Measurements from ENCODE around the gene FMN2. TPM values are rescaled to one million over a fixed set of nuclear protein-coding genes. Genes with fewer than 3 reads are reported as not detected.

The FMN2 gene
- total RNA-seq, 1 experiment from 2014 or later: 0.59 TPM

DNA sequence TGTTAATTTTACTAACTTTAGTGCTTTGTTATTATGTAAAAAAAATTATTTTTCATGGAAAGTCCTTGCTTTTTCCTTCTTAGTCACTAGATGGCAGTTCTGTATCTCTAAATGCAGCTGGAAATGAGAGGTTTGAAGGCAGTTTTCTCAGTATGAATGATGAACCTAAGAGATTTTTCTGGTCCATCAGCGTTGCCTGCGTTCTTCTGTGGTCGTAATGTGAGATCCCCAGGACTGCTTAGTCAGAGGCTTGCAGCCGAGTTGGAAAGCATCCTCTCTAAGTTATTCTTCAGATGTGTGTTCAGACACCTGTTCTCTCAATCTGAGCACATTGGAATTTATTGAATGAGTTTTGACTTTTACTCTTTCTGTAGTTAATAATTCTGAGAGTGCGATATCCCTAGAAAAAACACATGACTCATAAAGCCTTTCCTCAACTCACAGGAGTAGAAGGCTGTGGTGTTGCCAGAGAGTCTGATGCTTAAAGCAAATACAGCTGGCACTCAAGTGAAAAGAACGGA lies 99.3 kb downstream of the FMN2 start:
- no peak overlapping the region for H2AK5ac ChIP-seq (ENCODE audit: insufficient read length, low read length)
- no peaks in the 10 kb centered on the region for H4K20me1 ChIP-seq (ENCODE audit: control insufficient read depth, insufficient read depth, insufficient read length)
- H2BK120ac ChIP-seq (ENCODE audit: low read depth, low read length, poor library complexity, severe bottlenecking): no peak overlapping the region
- no peaks in the 10 kb centered on the region for H3K23me2 ChIP-seq (ENCODE audit: insufficient read length, low read depth, low read length, poor library complexity, severe bottlenecking)
- no peak overlapping the region for H2AFZ ChIP-seq (ENCODE audit: low read length)
- no CpG with 5 or more reads among the region's 6 CpGs for WGBS (ENCODE audit: extremely low coverage, insufficient read length, low lambda C conversion rate)
- H3K14ac ChIP-seq (ENCODE audit: insufficient read depth, low read length): no peak overlapping the region
- no peaks in the 10 kb centered on the region for H3K4me1 ChIP-seq (ENCODE audit: insufficient read depth, low read length)
- H3K4me3 Mint-ChIP-seq: no peak overlapping the region
- H3K4me2 ChIP-seq (ENCODE audit: insufficient read depth, insufficient read length, low read length): no peak overlapping the region
- no peak overlapping the region for H4K8ac ChIP-seq (replicated peaks; ENCODE audit: insufficient read length, low read depth, low read length)
- no peak overlapping the region for H4K91ac ChIP-seq (ENCODE audit: insufficient read length, low read depth, low read length)
- H3K36me3 Mint-ChIP-seq (ENCODE audit: insufficient read depth in 1 of 3, low read depth in 3 of 3): no peaks in the 10 kb centered on the region
- no peak for DNase-seq
- H3K9me3 ChIP-seq (ENCODE audit: control insufficient read depth, low read depth, low read length): no peaks in the 10 kb centered on the region
- no peak overlapping the region for H3K27ac ChIP-seq (ENCODE audit: insufficient read length, low read depth, low read length)
- no peaks in the 10 kb centered on the region for H3K27me3 Mint-ChIP-seq (ENCODE audit: low read depth)
- no peak overlapping the region for H3K18ac ChIP-seq (ENCODE audit: insufficient read length, low read depth, low read length)
- H3K9me3 Mint-ChIP-seq: no peaks in the 10 kb centered on the region
- no peak overlapping the region for H3T11ph ChIP-seq (ENCODE audit: low read length)
- TF ChIP-seq, protein P1, sequence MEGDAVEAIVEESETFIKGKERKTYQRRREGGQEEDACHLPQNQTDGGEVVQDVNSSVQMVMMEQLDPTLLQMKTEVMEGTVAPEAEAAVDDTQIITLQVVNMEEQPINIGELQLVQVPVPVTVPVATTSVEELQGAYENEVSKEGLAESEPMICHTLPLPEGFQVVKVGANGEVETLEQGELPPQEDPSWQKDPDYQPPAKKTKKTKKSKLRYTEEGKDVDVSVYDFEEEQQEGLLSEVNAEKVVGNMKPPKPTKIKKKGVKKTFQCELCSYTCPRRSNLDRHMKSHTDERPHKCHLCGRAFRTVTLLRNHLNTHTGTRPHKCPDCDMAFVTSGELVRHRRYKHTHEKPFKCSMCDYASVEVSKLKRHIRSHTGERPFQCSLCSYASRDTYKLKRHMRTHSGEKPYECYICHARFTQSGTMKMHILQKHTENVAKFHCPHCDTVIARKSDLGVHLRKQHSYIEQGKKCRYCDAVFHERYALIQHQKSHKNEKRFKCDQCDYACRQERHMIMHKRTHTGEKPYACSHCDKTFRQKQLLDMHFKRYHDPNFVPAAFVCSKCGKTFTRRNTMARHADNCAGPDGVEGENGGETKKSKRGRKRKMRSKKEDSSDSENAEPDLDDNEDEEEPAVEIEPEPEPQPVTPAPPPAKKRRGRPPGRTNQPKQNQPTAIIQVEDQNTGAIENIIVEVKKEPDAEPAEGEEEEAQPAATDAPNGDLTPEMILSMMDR (conservative IDR thresholded peaks at IDR 0.05): peak; percentile 68
- H3K27ac Mint-ChIP-seq: no peak overlapping the region
- H2BK15ac ChIP-seq (ENCODE audit: low read depth, low read length): no peak overlapping the region
- H2BK20ac ChIP-seq (ENCODE audit: low read depth, low read length, poor library complexity, severe bottlenecking): no peak overlapping the region
- H4K5ac ChIP-seq (ENCODE audit: insufficient read length, low read depth, low read length): no peak overlapping the region
- no peak overlapping the region for H3K9ac ChIP-seq (ENCODE audit: extremely low read depth, insufficient read length, low read length)
- no peak overlapping the region for H2BK12ac ChIP-seq (ENCODE audit: insufficient read length, low read depth, low read length)
- H3K4me1 Mint-ChIP-seq: peaks cover 3 to 6% of the 10 kb centered on the region in 2 experiments; a peak in 2 of 4 replicates
- no peak overlapping the region for H3K56ac ChIP-seq (ENCODE audit: insufficient read length, low read depth, low read length)
- H2BK5ac ChIP-seq (ENCODE audit: insufficient read length, low read length): no peak overlapping the region
- H3K23ac ChIP-seq (ENCODE audit: insufficient read length, low read depth, low read length): no peak overlapping the region
- no peaks in the 10 kb centered on the region for H3K27me3 ChIP-seq (ENCODE audit: insufficient read depth, low read length)
- H3K79me2 ChIP-seq (ENCODE audit: insufficient read depth, low read length): no peaks in the 10 kb centered on the region
- H3K79me1 ChIP-seq (ENCODE audit: insufficient read depth, low read depth, low read length, poor library complexity, severe bottlenecking): no peaks in the 10 kb centered on the region
- H3K4ac ChIP-seq (ENCODE audit: low read depth, low read length): no peak overlapping the region
